ENCODE measurements around the gene KRT73.
A peak's percentile ranks its signal among the peaks of the same experiment; 100 is the strongest.
"Not testable (repeated sequence)": the region's sequence is repeated elsewhere in the genome, so short reads cannot be mapped to it uniquely, and the experiment has no call there.

Gene KRT73

GRCh38 chr12:52598966-52599365, 19.4 kb downstream of the KRT73 start:
- no peak for DNase-seq

- DNase-seq, result not testable (repeated sequence)
These were observed 24.1 kb downstream of the KRT73 start for GRCh38 chr12:52594237-52594636.

- no peak for DNase-seq
These were observed 26.8 kb downstream of the KRT73 start for GRCh38 chr12:52591521-52591920.

- no peak for DNase-seq
These were observed 28.3 kb downstream of the KRT73 start for GRCh38 chr12:52590021-52590420.

GRCh38 chr12:52587563-52587962, 30.8 kb downstream of the KRT73 start:
- no peak for DNase-seq

GRCh38 chr12:52585946-52586345, 32.4 kb downstream of the KRT73 start:
- DNase-seq, result no peak

- DNase-seq, result peak; percentile 6 to 28
These were observed 33.3 kb downstream of the KRT73 start for GRCh38 chr12:52585066-52585465.

GRCh38 chr12:52584156-52584682, 34.1 kb downstream of the KRT73 start:
- DNase-seq, result no peak

- DNase-seq, result peak; percentile 43 to 46
These were observed 35.3 kb downstream of the KRT73 start for GRCh38 chr12:52582971-52583456.

GRCh38 chr12:52582486-52582885, 35.9 kb downstream of the KRT73 start:
- DNase-seq, result no peak

- no peak for DNase-seq
These were observed 36.9 kb downstream of the KRT73 start for GRCh38 chr12:52581481-52581880.

GRCh38 chr12:52581066-52581465, 37.3 kb downstream of the KRT73 start:
- no peak for DNase-seq

- DNase-seq, result no peak
These were observed 37.9 kb downstream of the KRT73 start for GRCh38 chr12:52580496-52580895.

- DNase-seq, result no peak
These were observed 38.6 kb downstream of the KRT73 start for GRCh38 chr12:52579468-52580465.

GRCh38 chr12:52578469-52578868, 39.9 kb downstream of the KRT73 start:
- no peak for DNase-seq

GRCh38 chr12:52577316-52577715, 41.0 kb downstream of the KRT73 start:
- DNase-seq, result no peak

GRCh38 chr12:52575948-52576347, 42.4 kb downstream of the KRT73 start:
- no peak for DNase-seq

- DNase-seq, result no peak
These were observed 43.1 kb downstream of the KRT73 start for GRCh38 chr12:52575256-52575655.

- DNase-seq, result no peak
These were observed 44.6 kb downstream of the KRT73 start, which contains the start of gene KRT74 for GRCh38 chr12:52573743-52574142. TSS of gene KRT74 (minus strand) at chr12:52573843. CDS start at chr12:52573777, 66 bp downstream.

- DNase-seq, result no peak
These were observed 45.1 kb downstream of the KRT73 start for GRCh38 chr12:52573306-52573705.

- DNase-seq, result no peak
These were observed 47.8 kb downstream of the KRT73 start for GRCh38 chr12:52570511-52570910.

- no peak for DNase-seq
These were observed 50.2 kb downstream of the KRT73 start for GRCh38 chr12:52568111-52568510.

- no peak for DNase-seq
These were observed 51.5 kb downstream of the KRT73 start for GRCh38 chr12:52566847-52567291.

- DNase-seq, result no peak
These were observed 53.8 kb downstream of the KRT73 start for GRCh38 chr12:52564582-52564981.
